NCI-H446 (cell line): ENCODE data around the gene SFXN3.

Experiments
- DNase-seq, 2 experiments: peaks; one replicate each; lab custom pipeline; 2025; lab: John Stamatoyannopoulos, UW

SFXN3 gene

GRCh38 chr10:101073631-101074030 lies 42.6 kb downstream of the SFXN3 start:
- DNase-seq: no peak

- no peak for DNase-seq
Measured at GRCh38 chr10:101075775-101076174, 44.7 kb downstream of the SFXN3 start.

GRCh38 chr10:101076630-101077029 lies 45.6 kb downstream of the SFXN3 start:
- no peak for DNase-seq

- no peak for DNase-seq
Measured at GRCh38 chr10:101079874-101080273, 48.8 kb downstream of the SFXN3 start.

- DNase-seq: no peak
Measured at GRCh38 chr10:101080933-101081931, 50.2 kb downstream of the SFXN3 start.

GRCh38 chr10:101085846-101086245 lies 54.8 kb downstream of the SFXN3 start:
- no peak for DNase-seq

- DNase-seq: no peak
Measured at GRCh38 chr10:101087376-101087775, 56.3 kb downstream of the SFXN3 start.

GRCh38 chr10:101087965-101088364 lies 56.9 kb downstream of the SFXN3 start:
- no peak for DNase-seq

GRCh38 chr10:101089520-101090299 lies 58.7 kb downstream of the SFXN3 start:
- DNase-seq: no peak

GRCh38 chr10:101090597-101090996 lies 59.6 kb downstream of the SFXN3 start:
- DNase-seq: no peak
